ENCODE results near the gene MARCHF11. TPM values are rescaled to one million over a fixed set of nuclear protein-coding genes. Genes with fewer than 3 reads are reported as not detected.

The MARCHF11 gene
- total and polyA plus RNA-seq, 2 donors (not counting 1 experiment from before 2014, with no cell fraction given): not detected

- WGBS (ENCODE audit: insufficient coverage): no CpG with 5 or more reads among the region's 3 CpGs
- no peak for TF ChIP-seq CTCF (IDR thresholded peaks at IDR 0.05)
- no peak for TF ChIP-seq EZH2 (IDR thresholded peaks at IDR 0.05; ENCODE audit: borderline replicate concordance, insufficient read depth, low read depth, low read length, poor library complexity, severe bottlenecking)
- no peaks in the 10 kb centered on the region for H3K4me1 Mint-ChIP-seq
- Histone ChIP-seq H3K9me3 (ENCODE audit: control extremely low read depth in 1 of 3, control insufficient read depth in 2 of 3, insufficient read depth in 1 of 3, low read length in 2 of 3) (peaks cover 0 to 9% (median 4%) of the 10 kb centered on the region in 3 donors), H3K4me1 (ENCODE audit: control insufficient read depth in 2 of 2, insufficient read depth in 2 of 2, low read length in 2 of 2) (no peaks in the 10 kb centered on the region), H3K27ac (ENCODE audit: low read length in 2 of 2) (no peak overlapping the region), H3K27me3 (replicated peaks in 1 of 4; ENCODE audit: control extremely low read depth in 1 of 4, control insufficient read depth in 3 of 4, insufficient read depth in 4 of 4, low read length in 3 of 4) (no peaks in the 10 kb centered on the region), H3K36me3 (replicated peaks in 1 of 2; ENCODE audit: control extremely low read depth in 1 of 2, control insufficient read depth in 1 of 2, extremely low read depth in 1 of 2, insufficient read depth in 2 of 2, low read length in 1 of 2) (no peaks in the 10 kb centered on the region), H4K20me1 (ENCODE audit: control insufficient read depth, insufficient read depth, low read length, poor library complexity, severe bottlenecking) (no peaks in the 10 kb centered on the region), H3K4me2 (replicated peaks; ENCODE audit: low read depth, low read length, poor library complexity, severe bottlenecking) (no peak overlapping the region), H2AFZ (ENCODE audit: insufficient read depth, low read depth, low read length, poor library complexity, severe bottlenecking) (no peak overlapping the region), H3K79me2 (ENCODE audit: control insufficient read depth, insufficient read depth, low read length) (no peaks in the 10 kb centered on the region), H3K9ac (ENCODE audit: low read length) (no peak overlapping the region), H3K4me3 (ENCODE audit: control extremely low read depth in 1 of 5, extremely low read depth in 1 of 5, insufficient read depth in 1 of 5, low read depth in 2 of 5, low read length in 4 of 5) (no peak overlapping the region)
- no peak for DNase-seq
- H3K9me3 Mint-ChIP-seq (ENCODE audit: insufficient read depth): peaks cover 10% of the 10 kb centered on the region
- H3K27ac Mint-ChIP-seq: no peak overlapping the region
- H3K4me3 Mint-ChIP-seq: no peak overlapping the region
- ChIA-PET POLR2A (no interaction called here), CTCF (no interaction called here)
- H3K27me3 Mint-ChIP-seq: no peaks in the 10 kb centered on the region
- intact Hi-C loops (cut with micrococcal nuclease): no loop called here
- ATAC-seq (ENCODE audit: low read depth): no peak
Measured at GRCh38 chr5:16135506-16135905, 44.1 kb downstream of the MARCHF11 start.

GRCh38 chr5:16135003-16135402 is 44.6 kb downstream of the MARCHF11 start:
- CTCF ChIA-PET: no interaction called here
- Histone ChIP-seq H3K9me3 (ENCODE audit: control extremely low read depth in 1 of 3, control insufficient read depth in 2 of 3, insufficient read depth in 1 of 3, low read length in 2 of 3) (peaks cover 0 to 9% (median 4%) of the 10 kb centered on the region in 3 donors), H3K27ac (ENCODE audit: low read length in 2 of 2) (no peak overlapping the region), H2AFZ (ENCODE audit: insufficient read depth, low read depth, low read length, poor library complexity, severe bottlenecking) (no peak overlapping the region), H3K36me3 (replicated peaks in 1 of 2; ENCODE audit: control extremely low read depth in 1 of 2, control insufficient read depth in 1 of 2, extremely low read depth in 1 of 2, insufficient read depth in 2 of 2, low read length in 1 of 2) (no peaks in the 10 kb centered on the region), H3K4me3 (ENCODE audit: control extremely low read depth in 1 of 5, extremely low read depth in 1 of 5, insufficient read depth in 1 of 5, low read depth in 2 of 5, low read length in 4 of 5) (no peak overlapping the region), H3K4me2 (replicated peaks; ENCODE audit: low read depth, low read length, poor library complexity, severe bottlenecking) (no peak overlapping the region), H3K9ac (ENCODE audit: low read length) (no peak overlapping the region), H3K79me2 (ENCODE audit: control insufficient read depth, insufficient read depth, low read length) (no peaks in the 10 kb centered on the region), H3K27me3 (replicated peaks in 1 of 4; ENCODE audit: control extremely low read depth in 1 of 4, control insufficient read depth in 3 of 4, insufficient read depth in 4 of 4, low read length in 3 of 4) (no peaks in the 10 kb centered on the region), H3K4me1 (ENCODE audit: control insufficient read depth in 2 of 2, insufficient read depth in 2 of 2, low read length in 2 of 2) (no peaks in the 10 kb centered on the region), H4K20me1 (ENCODE audit: control insufficient read depth, insufficient read depth, low read length, poor library complexity, severe bottlenecking) (no peaks in the 10 kb centered on the region)
- TF ChIP-seq CTCF (IDR thresholded peaks at IDR 0.05) (no peak), EZH2 (IDR thresholded peaks at IDR 0.05; ENCODE audit: borderline replicate concordance, insufficient read depth, low read depth, low read length, poor library complexity, severe bottlenecking) (no peak)
- Mint-ChIP-seq H3K4me3 (no peak overlapping the region), H3K9me3 (ENCODE audit: insufficient read depth) (peaks cover 10% of the 10 kb centered on the region), H3K27ac (no peak overlapping the region), H3K27me3 (no peaks in the 10 kb centered on the region), H3K4me1 (no peaks in the 10 kb centered on the region)
- intact Hi-C loops (cut with micrococcal nuclease): no loop called here
- POLR2A ChIA-PET: no interaction called here
- no CpG with 5 or more reads among the region's 1 CpG for WGBS (ENCODE audit: insufficient coverage)
- ATAC-seq (ENCODE audit: low read depth): no peak
- DNase-seq: no peak
